ENCODE results near the gene SELENOO.
"Not testable (repeated sequence)": the region's sequence is repeated elsewhere in the genome, so short reads cannot be mapped to it uniquely, and the experiment has no call there.

The SELENOO gene

GRCh38 chr22:50201191-50202129 is 649 bp downstream of the SELENOO start:
- no peak for DNase-seq (ENCODE audit: low read depth in 2 of 2)

GRCh38 chr22:50202130-50202666 is 1.4 kb downstream of the SELENOO start:
- DNase-seq (ENCODE audit: low read depth in 2 of 2): no peak

- DNase-seq (ENCODE audit: low read depth in 2 of 2): no peak
These were observed 2.5 kb downstream of the SELENOO start for GRCh38 chr22:50203288-50203687.

- DNase-seq (ENCODE audit: low read depth in 2 of 2): no peak
These were observed 3.8 kb downstream of the SELENOO start for GRCh38 chr22:50204571-50204970.

- not testable (repeated sequence) for DNase-seq (ENCODE audit: low read depth in 2 of 2)
These were observed 4.2 kb downstream of the SELENOO start for GRCh38 chr22:50204998-50205397.

GRCh38 chr22:50205781-50206569 is 5.2 kb downstream of the SELENOO start:
- DNase-seq (ENCODE audit: low read depth in 2 of 2): no peak

- no peak for DNase-seq (ENCODE audit: low read depth in 2 of 2)
These were observed 5.8 kb downstream of the SELENOO start for GRCh38 chr22:50206599-50206998.

- DNase-seq (ENCODE audit: low read depth in 2 of 2): no peak
These were observed 6.8 kb downstream of the SELENOO start for GRCh38 chr22:50207383-50208140.

- no peak for DNase-seq (ENCODE audit: low read depth in 2 of 2)
These were observed 7.7 kb downstream of the SELENOO start for GRCh38 chr22:50208430-50208938.

- no peak for DNase-seq (ENCODE audit: low read depth in 2 of 2)
These were observed 8.4 kb downstream of the SELENOO start for GRCh38 chr22:50208939-50209892.

- peak in 1 of 2 donors; percentile 50 for DNase-seq (ENCODE audit: low read depth in 2 of 2)
These were observed 9.1 kb downstream of the SELENOO start for GRCh38 chr22:50209893-50210292.

GRCh38 chr22:50210378-50211139 is 9.7 kb downstream of the SELENOO start:
- DNase-seq (ENCODE audit: low read depth in 2 of 2): no peak

GRCh38 chr22:50211147-50211546 is 10.3 kb downstream of the SELENOO start:
- DNase-seq (ENCODE audit: low read depth in 2 of 2): no peak

- DNase-seq (ENCODE audit: low read depth in 2 of 2): no peak
These were observed 12.5 kb downstream of the SELENOO start for GRCh38 chr22:50213263-50213662.

- DNase-seq (ENCODE audit: low read depth in 2 of 2): no peak
These were observed 14.7 kb downstream of the SELENOO start for GRCh38 chr22:50215297-50216054.

- no peak for DNase-seq (ENCODE audit: low read depth in 2 of 2)
These were observed 15.4 kb downstream of the SELENOO start for GRCh38 chr22:50216055-50216683.

GRCh38 chr22:50216684-50217520 is 16.1 kb downstream of the SELENOO start:
- DNase-seq (ENCODE audit: low read depth in 2 of 2): no peak

All from stimulated activated CD8-positive, alpha-beta memory T cell treated with anti-CD3 and anti-CD28 coated beads, Interleukin-7, amount 100 ng/mL, for 1 hour (primary cell).